GM18870 (cell line): Measurements from ENCODE around the gene CTSH.

Source experiments
- ATAC-seq: cut with Tn5 transposase; IDR thresholded peaks from one replicate; pipeline ENCODE4 v1.9.1; 2021; ENCODE audit warnings: moderate library complexity; ENCODE audit not compliant: unreplicated experiment

Gene CTSH, protein sequence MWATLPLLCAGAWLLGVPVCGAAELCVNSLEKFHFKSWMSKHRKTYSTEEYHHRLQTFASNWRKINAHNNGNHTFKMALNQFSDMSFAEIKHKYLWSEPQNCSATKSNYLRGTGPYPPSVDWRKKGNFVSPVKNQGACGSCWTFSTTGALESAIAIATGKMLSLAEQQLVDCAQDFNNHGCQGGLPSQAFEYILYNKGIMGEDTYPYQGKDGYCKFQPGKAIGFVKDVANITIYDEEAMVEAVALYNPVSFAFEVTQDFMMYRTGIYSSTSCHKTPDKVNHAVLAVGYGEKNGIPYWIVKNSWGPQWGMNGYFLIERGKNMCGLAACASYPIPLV

DNA sequence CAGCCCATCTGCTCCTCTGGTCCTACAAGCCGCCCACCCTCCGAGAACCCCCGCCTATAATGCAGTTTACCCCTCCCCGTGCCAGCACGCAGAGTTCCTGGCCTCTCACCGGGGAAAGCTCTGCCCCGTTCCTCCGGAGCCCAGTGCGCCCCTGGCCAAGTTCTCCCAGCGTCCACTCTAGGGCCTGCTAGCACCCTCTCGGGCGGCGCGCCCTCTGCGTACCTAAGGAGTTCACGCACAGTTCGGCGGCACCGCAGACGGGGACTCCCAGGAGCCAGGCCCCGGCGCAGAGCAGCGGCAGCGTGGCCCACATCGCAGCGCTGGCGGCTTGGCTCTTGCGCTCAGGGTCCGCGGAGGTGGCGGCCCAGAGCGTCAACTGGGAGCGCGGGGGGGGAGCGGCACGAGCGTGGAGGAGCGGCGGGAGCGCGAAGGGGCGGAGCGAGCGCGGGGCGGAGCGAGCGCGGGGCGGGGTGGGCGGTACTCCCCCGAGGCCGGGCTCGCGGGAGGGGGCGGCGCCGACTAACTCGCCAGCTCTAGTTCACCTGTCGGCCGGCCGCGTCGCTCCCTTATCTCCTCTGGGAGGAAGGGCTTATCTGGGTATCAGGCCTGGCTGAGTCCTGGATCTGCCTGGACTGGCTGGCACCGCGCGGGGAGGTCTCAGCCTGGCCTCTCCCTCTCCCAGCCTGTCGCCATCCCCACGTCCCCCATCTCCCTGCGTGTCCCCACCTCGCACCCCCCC lies at the start of gene CTSH:
TSS of gene CTSH (minus strand) at position 378 of the 739 bp plus-strand sequence. CDS start at position 313, 65 bp downstream.
- no peak for ATAC-seq

DNA sequence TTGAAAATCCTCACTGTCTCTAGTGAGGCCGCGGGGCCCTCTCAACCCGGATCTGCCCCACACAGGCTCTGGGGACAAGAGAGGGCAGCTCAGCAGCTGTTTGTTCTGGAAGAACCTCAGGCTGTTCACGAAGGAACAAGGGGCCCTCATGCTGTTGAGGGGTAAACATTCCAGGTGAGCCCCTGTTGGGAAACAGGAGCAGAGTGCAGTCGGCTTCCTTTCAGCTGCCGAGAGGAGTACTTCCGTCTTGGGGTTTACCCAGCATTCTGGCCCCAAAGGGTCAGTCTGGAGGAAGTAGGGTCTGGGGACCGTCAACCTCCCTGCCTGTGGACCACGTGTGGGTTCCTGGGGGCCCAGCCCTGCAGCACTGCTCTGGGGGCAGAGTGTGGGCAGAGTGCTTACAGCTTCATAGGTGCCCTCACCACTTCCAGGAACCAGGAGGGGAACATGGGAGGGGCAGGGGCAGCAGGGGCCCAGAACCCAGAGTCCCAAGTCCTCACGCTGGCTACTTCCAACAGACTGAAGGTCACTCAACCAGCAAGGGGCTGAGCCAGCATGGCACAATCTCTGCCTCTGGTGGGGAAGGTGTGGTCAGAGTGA lies 49.2 kb upstream of the CTSH start:
- no peak for ATAC-seq

DNA sequence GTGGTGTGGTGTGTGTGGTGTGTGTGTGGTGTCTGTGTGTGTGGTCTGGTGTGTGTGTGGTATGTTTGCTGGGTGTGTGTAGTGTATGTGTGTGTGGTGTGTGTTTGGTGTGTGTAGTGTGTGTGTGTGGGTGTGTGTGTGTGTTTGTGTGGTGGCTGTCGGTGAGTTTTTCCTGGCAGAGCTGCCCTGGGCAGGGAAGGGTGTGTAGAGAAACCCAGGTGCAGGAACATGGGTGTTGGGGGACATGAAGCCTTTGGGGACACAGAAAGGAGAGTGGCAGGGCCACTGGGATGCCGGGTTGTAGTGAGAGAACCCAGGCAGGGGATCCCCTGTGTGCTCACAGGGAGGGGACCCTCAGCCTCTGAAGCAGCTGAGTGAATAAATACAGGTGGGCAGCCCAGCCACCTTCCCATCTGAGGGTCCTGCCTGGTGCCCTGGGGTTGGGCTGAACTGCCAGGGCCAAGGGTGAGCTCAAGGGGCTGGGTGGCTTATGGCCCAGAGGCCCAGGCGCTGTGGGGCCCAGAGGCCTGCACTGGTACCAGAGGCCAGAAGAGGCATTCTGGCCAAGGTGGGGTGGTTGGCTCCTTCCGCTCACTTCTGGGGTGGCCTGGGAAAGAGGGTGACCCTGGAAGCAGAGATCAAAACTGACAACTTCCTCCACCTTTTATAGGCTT lies 48.5 kb upstream of the CTSH start:
- ATAC-seq = no peak

DNA sequence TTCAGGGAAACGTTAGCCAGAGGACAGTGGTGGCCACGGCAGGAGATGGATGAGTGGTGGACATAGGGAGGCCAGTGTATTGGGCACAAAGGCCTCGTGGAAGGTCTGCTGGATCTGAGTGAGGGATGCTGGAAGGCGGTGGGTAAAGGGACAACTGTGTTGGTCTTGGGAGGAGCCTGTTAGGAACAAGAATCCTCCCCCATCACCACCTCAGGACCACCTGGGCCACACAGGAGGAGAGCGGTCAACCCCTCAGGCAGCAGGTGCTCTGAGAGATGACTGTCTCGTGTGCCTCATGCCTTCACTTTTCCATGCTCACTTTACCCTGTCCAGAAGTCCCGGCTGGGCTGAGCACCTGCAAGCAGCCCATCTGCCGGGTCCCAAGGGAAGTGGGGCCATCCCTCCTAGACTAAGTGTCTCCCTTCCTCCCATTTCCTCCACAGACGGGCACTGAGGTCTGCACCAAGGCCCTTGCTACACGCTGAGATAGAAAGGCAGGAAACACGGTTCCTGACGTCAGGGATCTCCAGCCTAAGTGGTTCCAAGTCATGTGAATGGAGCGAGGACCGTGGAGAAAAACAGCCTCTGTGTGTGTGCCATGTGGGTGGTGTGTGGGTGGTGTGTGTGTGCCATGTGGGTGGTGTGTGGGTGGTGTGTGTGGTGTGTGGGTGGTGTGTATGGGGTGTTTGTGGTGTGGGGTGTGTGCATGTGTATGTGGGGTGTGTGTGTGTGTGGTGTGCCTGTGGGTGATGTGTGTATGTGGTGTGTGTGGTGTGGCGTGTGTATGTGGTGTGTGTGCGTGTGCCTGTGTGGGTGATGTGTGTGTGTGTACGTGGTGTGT lies 47.8 kb upstream of the CTSH start:
- no peak for ATAC-seq

DNA sequence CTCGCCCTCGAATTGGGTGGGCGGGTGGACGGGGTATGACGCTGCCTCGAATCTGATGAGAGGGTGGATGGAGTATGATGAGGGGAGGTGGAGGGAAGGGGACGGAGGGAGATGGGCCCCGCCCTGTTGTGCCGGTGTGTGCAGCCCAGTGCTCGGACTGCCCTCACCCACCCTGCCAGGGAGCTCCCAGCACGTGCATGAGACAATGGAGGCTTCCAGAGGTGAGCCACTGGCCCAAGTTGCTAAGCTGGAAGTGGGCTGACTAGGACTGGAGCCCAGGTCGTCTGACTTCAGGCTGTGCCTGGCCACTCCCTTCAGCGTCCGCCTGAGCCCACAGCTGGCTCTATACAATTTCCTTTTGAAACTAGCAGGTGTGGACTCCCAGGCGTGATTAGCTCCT lies 47.0 kb upstream of the CTSH start:
- ATAC-seq = no peak

DNA sequence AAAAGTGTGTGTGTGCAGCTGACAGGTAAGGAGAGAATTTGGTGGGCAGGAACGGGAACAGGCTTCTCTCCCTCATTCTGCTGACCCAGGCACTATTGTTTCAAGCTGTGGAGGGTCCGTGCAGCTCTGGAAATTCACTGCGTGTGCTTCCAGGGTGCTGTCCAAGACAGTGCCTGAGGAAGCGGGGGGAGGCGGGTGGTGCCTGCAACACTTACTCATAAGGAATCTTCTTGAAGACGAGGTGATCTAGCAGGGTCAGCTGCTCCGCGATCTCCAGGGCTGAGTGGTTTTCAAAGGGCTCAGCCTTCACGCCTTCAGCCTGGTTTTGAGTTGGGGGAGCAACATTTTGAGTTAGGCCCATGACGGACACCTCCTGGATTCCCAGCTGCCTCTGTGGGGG lies 46.6 kb upstream of the CTSH start:
- no peak for ATAC-seq

DNA sequence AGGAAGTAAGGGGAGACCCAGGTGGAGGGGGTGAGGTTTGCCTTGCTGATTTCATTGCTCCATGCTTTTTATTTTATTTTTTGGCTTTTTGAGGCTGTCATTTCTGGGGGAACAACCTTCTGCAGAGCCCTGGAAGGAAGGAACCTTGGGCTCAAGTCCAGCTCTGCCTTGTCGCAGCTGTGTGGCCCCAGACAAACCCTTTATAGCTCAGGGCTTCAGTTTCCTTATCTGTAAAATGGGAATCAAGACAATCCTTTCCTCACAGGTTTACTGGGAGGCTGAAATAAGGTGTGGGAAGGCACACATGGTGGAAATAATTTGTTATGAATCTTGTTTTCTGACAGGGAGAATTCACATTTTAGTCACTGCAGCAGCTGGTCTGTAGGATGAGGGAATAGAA lies 45.4 kb upstream of the CTSH start:
- no peak for ATAC-seq

DNA sequence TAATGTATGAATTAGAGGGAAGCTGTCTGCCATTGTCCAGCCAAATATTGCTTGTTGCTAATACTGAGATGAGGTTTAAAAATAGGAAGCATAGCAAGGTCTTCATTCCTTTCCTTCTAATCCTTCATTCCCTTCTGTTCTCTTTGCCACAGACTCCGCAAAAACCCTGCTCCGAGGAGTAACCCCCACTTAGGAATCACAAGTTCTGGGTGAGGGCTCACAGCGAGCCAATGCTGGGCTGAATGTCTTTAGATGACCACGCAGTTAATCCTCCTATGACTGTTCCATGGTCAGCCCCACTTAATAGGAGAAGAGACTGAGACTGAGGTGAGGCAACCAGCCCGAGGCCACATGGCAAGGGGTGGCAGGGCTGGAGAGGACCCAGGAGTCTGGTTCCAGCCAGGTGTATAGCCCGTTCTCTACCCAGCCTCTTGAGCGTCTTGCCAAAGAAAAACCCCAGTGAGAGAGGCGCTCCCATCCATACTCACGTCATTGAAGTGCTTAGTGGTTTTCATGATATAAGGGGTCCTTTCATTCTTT lies 44.9 kb upstream of the CTSH start:
- ATAC-seq = no peak

DNA sequence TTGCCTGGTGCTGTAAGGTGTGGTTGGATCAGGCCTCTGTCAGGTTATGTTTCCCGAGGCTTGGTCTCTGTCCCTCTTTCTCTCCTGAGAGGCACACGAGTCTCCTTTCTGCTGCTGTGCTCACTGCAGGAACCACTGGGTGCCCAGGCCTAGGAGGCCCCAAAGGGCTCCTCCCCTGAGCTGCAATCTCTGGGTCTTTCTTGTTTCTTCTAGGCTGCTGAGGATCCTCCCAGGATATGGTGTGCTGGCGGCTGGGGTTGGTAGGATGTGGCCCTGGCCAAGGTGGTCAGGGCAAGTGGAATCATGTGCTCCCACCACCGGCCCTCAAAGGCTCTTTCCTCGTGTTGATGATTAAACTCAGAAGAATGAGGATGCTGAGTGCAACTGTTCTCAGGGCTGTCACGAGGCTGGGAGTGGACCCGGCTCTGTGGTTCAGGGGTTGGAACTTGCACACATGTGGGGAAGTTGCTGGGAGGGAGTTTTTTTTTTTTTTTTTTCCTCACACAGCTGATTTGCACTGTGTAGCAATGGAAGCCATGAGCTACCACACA lies 43.6 kb upstream of the CTSH start:
- peak; percentile 67 for ATAC-seq

DNA sequence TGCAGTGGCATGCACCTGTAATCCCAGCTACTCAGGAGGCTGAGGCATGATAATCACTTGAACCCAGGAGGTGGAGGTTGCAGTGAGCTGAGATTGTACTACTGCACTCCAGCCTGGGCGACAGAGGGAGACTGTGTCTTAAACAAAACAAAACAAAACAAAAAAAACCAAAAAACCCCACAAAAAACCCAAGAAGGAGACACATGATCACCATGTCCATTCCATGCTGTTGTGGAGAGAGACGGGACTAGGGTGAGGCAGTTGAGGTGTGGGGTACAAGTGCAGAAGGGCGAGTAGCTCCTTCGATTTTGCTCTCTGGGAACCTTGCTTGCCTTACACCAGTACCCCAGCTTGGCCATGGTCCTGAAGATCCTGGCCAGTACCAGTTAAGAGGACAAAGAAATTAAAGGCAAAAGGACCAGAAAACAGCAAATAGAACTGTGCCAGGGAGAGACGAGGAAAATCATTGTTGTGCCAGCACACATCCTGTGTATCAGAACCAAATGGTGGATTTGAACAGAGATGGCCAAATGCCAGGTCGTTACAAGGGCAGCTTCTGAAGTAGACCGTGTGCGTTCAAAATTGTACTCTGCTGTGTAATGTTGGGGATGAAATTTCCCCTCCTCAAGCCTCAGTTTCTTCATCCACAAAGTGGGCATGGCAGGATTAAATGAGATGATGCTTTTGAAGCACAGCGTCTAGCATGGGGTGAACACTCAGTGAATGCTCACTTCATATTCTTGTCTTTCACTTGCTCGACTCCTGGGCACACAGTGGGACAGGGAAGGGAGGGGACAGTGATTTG lies 42.9 kb upstream of the CTSH start:
- ATAC-seq = no peak

DNA sequence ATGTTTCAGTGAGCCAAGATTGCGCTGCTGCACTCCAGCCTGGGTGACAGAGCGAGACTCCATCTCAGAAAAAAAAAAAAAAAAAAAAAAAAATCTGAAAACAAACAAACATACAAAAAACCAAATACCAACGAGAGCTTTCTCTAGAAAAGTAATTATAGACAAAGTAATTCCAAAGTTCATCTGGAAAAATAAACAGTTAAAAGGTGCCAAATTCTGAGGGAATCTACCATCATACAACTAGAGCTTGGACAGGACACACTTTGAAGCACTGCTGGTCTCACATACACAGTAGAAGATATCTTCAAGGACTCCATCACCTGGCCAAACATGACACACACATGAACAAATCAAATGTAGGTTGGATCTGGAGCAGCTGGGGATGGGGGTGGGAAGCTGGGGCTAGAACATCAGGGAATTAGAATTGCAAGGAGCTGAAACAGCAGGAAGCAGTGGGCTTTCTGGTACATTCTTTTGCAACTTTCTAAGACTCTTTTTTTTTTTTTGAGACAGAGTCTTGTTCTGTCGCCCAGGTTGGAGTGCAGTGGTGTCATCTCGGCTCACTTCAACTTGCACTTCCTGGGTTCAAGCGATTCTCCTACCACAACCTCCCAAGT lies 41.1 kb upstream of the CTSH start:
- ATAC-seq = no peak

DNA sequence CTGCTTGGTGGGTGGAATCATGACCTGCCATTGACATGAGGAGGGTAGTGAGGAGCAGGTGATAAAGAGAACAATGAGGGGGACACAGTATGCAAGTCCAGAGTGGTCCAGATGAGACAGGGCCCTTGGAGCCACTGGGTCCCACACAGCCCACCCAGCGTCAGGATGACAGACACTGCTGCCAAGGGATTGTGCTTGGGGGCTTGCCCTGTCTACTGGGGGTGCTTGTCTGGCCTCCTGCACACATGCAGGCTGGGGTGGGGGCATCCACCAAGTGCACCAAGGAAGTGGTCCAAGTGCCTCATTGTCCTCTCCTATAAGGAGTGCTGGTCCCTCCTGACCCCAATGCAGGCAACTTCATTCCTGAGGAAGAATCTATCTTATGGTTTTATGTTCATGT lies 39.2 kb upstream of the CTSH start:
- ATAC-seq = no peak

DNA sequence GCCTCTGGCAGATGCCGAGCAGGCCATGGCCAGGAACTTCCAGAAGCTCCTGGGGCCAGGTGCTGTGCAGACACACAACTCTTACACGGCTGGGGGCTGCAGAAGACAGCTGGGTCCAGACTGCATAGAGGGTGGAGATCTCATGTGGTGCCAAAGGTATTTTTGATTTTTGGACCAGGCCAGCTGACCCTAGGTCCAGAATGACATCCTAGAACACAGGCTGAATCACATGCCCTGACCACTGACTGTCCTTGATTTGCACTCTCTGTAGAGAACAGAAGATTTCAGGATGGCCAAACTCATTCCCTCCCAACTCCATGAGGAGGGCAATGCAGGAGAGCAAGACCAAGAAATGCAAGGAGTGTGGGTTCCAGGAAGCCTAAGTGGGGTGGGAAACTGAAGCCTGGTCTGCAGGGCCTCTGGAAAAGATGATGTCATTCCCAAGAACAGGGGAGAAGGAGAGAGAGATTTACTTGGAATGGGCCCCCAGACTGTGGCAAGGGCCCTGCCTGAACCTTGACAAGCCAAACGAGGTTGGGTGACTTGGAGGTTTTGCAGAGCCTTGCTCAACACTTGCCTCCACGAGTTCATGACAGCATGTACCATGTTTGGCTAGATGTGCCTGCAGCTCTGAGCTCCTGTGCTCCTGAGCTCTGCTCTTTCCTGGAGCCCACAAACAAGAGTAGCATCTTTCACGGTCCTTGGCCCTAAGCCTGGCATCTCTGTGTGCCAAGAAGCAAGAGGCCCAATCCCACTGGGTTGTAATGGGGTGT lies 38.5 kb upstream of the CTSH start:
- ATAC-seq = no peak

DNA sequence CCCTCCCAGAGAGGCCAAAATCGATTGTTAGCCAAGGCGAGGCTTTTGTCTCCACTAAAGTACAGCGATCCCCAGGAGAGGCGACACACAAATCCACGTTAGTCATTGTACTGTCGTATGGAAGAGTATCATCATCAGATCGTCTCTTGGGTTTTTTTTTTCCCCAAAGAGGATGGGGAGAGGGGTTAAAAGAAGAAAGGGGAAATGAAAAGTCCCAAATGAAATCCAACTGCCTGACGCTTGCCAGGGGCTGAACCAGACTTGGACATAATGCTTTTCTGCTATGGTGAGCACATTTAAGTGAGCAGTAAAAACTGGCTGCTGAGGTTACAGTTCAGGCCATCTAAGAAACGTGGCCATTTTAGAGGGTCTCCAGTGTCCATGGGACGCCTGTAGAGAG lies 37.9 kb upstream of the CTSH start:
- no peak for ATAC-seq

DNA sequence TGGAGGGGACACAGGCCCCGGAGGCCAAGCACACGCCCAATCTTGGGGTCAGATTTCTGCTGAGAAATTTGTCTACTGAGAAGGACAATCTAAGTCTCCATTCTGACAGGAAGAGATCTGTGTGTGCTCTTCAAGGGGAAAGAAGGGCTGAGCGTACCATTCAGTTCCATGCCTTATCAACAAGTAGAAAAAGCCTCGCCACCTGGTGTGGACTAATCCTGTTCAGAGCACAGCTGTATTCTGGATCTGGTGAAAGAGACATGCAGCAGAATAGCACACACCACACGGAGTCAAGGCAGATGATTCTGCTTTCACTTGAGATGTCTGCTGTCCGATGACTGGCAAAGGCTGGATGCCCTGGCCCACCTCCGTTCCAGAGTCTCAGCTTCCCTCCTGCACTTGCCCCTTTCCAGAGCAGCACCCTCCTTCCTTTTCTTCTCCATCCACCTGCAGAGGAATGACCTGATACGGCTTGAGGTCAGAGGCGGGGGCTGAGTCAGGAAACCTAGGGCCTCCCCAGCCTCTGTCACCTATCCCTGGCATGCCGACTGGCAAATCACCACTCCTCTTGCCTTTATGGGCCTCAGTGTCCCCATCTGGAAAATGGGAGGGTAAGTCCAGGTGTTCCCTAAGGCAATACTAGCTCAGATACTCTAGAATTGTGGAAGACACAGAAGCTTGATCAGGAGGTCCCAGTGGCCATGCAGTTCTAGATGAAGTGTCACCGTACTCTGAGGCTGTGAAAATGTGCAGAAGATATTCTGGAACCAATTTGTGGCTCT lies 36.9 kb upstream of the CTSH start:
- no peak for ATAC-seq

DNA sequence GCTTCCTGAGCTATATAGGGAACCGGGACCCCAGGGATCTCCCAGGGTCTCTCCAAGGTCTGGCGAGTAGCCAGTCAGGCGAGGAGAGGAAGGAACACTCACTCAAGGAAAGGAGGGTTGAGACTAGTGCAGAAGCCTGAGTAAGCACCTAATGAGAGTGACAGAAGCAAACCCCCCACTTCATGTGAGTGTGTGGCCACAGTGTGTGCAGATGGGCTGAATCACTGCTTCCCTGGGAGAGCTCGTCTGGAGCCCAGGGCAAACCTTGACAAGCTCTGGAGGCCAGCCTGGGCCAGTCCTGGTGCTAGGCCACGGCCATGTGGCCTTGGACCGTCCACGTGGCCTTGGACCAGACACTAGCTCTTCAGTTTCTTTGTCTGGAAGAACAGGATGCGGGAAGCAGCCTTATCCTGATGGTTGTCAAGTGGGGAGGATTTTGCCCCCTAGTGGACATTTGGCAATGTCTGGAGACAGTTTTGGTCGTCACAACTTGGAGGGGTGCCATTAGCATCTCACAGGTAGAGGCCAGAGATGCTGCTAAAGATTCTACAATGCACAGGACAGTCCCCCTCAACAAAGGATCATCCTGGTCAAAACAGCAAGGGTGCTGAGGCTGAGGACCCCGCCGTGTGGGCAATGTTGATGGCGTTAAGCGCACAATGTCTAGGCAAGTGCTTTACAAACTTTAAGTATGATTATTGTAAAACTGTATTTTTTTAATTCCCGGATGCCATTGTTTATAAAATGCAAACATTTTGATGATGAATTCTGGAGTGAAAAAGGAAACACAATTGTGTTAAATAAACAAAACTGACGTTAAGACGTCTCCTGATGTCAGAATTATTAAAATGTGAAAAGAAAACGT lies 34.8 kb upstream of the CTSH start:
- ATAC-seq = no peak
